ENCODE measurements around the gene DMD.

DNA sequence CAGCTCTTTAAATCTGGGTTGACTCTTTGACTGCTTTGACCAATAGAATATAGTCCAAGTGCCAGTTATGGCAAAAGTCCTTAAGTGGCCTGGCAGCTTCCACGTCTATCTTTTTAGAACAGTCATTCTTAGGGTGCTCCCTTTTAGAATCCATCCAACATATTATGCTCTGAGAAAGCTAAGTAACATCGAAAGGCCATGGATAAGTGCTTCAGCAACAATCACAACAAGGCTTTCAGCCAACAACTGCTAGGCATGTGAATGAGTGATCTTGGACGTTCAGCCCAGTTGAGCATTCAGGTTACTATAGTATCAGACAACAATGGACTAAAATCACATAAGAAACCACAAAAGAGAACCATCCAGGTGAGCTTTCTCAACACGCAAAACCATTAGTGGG lies 818.7 kb downstream of the DMD start:
- TF ChIP-seq RBBP5 (IDR thresholded peaks at IDR 0.05; ENCODE audit: borderline replicate concordance, low read depth, low read length), result no peak
- TF ChIP-seq ATF3 (IDR thresholded peaks at IDR 0.05; ENCODE audit: insufficient read depth, low read depth, low read length), result no peak
- no peak for TF ChIP-seq CTCF (IDR thresholded peaks at IDR 0.05; ENCODE audit: control extremely low read depth in 1 of 3, insufficient read depth in 1 of 3, low read depth in 1 of 3, low read length in 3 of 3)

Measured in H1 (cell line).